Muscle of arm (tissue), 12 donors: ENCODE results near the gene ENDOV. TPM values are rescaled to one million over a fixed set of nuclear protein-coding genes. Genes with fewer than 3 reads are reported as not detected.

Experiments used
- DNase-seq: peaks from one replicate; pipeline ENCODE4 v3.0.0-alpha.2; 2013
- polyA plus RNA-seq, 12 donors: library from polyadenylated mRNA; unstranded; fragments of 120-200 nt; gene quantifications; one replicate each; pipeline ENCODE4 v1.2.1, GENCODE V29; 2013; ENCODE audit not compliant: insufficient read length in 12 of 12

The ENDOV gene
- polyA plus RNA-seq, 12 donors = 12.5 to 42.6 (median 18.2) TPM; not detected in 1

DNA sequence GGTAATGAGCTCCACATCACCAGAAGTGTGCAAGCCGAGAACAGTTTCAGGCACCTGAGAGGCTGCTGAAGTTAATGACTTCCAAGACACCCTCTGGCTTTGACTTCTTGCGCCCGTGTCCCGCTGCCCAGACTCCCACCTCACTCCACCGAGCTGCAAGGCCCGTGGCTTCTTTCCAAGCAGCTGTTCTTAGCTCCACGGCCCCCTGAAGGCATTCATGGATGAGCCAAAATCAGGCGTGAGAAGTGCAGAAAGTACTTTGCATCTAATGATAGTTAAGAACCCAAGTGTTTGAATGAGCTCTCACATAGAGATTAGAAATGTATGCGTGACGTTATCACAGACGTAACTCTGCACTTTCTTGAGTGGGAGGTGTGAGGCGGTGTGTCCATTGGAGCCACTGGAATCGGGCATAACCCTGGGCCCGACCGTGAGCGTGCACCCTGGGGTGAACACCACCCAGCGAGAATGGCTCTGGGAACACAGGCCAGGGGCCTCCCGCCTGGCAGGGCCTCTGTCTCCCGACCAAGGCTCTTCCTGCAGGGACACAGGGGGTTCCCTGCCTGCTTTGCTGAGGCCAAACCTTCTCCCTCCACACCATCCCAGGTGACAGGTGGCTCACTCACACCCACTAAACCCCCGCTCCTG is 50.5 kb downstream of the ENDOV start:
- DNase-seq = no peak

GRCh38 chr17:80466188-80466705 is 51.3 kb downstream of the ENDOV start:
- DNase-seq = no peak

- no peak for DNase-seq
Observed at GRCh38 chr17:80468242-80468641, 53.3 kb downstream of the ENDOV start.

GRCh38 chr17:80468781-80469493 is 54.0 kb downstream of the ENDOV start:
- DNase-seq = no peak

DNA sequence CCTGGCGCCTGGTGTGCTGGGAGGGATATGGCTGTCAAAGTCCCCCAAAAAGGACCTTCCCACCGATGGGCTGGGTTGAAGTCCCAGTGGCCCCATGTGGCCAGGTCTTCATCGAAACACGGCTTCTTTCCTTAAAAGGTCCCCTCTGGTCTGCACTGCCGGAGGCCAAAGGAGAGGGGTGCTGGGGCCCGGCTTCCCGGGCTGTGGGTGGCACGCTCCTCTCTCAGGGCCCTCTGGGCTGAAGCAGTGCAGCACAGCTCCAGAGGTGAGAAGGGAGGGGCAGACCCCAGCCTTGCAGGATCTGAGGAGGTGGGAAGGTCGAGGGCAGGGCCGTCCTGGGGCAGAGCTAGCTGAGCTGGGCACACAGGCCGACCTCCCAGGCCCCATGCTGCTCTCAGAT is 54.7 kb downstream of the ENDOV start:
- no peak for DNase-seq

- no peak for DNase-seq
Observed at GRCh38 chr17:80470603-80471002, 55.6 kb downstream of the ENDOV start.

DNA sequence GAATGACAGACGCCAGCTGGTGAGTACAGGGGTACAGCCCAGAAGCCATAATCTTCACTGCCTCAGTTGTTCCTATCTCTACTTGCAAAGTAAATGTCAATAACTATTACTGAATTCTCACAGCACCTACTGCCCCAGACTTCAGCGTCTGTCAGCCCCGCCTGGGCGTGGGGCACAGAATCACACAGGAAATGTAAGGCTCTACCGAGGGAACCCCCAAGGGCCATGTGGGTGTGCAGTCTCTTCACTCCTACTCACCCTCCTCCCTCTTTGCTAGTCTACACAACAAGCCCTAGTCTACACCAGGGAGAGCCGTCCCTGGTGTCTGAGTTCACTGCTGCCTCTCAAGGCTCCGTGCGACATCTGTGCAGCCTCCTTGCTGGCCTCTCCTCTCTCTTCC is 57.0 kb downstream of the ENDOV start:
- DNase-seq = no peak

DNA sequence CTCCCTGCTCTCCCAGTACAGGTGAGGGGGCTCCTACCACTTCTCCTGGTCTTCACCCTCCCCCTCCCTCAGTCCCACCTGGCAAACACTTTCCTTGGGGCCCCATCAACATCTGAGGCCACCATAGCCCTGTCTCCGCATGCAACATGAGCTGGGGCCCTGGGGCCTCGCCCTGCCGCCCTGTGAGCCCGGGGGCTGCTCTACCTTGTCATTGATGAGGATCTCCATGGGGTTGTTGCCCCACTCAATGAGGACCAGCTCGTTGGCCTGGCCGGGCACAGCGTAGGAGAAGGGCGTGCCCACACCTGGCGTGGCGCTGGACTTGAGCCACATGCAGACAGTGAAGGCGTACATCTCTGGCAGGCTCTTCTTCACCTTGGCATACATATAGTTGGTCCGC is 58.0 kb downstream of the ENDOV start:
- no peak for DNase-seq

DNA sequence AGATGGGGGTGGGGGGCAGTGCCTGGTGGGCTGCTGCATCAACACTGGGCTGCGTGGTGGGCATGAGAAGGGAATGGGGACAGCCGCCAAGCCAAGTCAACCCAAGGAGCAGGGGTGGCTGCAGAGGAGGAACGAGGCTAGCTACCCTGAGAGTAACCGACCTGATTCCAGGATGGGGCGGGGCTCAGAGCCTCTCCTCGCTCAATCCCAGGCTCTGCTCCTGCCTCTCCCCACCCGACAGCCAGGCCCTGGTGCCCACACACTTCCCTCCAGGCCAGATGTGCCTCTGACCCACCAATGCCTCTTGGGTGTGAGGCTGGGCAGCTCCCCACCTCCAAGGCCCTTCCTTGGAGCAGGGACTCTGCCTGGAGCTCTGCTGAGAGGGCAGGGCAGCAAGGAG is 58.7 kb downstream of the ENDOV start:
- DNase-seq = no peak

DNA sequence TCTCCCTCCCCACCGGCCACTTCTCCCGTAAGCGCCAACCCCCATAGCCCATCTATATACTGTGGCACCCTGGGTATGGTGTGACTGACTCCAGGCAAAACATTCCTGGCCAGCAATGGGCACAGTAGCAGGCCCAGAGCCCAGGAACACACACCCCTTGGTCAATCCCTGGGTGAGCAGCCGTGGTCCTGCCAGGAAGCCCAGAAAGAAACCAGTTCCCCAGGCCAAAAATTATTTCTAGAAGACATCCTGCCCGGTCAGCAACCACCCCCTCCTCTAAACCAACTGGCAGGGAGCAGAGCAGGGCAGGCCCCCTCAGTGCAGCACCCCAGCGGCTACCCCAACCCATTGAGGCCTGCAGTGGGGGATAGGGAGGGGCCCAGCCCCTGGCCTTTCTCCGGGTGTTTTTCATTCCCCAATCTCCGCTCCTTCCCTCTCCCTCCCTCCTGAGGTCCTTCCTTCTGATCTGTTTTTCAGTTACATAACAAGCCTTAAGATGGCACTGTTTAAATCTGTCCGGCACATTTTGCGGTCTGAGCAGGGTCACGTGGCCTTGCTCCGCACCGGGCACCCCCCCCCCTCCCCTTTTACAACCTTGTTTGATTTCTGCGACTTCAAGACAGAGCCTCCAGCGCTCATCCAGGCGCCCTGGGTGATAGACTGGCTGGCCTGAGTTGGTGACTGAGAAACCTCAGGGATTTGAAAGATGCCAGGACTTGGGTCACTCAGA is 59.4 kb downstream of the ENDOV start:
- DNase-seq = no peak

- DNase-seq = no peak
Observed at GRCh38 chr17:80474961-80475909, 60.3 kb downstream of the ENDOV start.

DNA sequence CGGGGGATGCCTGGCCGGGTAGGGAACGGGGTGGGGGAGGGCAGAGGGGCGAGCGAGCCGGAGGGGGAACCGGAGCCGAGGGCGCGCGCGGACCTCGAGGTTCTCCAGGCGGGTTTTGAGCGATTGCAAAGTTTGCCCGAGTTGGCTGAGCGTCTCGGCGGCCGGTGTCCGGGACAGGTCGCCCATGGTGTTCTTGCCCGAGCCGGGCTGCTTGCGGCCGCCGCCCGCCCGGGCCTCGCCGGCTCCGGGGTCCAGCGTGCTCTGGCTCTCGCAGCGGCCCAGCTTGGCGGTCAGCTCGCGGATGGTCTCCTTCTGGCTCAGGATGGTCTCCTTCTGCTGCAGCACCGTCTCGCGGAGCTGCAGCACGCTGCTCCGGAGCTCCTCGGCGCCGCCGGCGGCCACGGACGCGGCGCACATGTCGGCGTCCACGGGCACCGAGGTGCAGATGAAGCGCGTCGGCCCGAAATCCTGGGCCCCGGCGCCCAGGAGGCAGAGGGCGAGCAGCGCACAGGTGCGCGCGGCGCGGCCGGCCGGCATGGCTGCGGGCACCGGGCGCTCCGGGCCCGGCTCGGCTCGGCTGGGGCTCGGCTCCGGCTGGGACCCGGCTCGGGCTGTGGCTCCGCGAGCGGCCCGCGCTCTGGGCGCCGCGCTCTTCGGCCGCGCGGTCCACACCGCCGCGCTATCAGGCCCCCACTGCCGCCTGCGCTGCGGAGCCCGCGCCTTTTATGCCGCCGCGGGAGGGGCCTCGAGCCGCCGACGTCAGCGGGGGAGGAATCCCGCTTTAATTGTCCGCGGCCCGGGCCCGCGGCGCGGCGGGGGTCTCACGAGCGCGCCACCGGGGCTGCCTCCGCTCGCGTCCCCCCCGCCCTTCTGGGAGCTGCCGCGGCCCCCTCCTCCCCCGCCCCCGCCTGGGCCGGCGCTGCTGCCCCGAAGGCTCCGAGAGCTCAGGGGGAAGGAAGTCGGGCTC is 61.2 kb downstream of the ENDOV start, which contains the start of gene NPTX1:
NPTX1 (minus strand) TSS at position 698 of the 967 bp plus-strand sequence; CDS start at position 537, 161 bp downstream.
- no peak for DNase-seq

DNA sequence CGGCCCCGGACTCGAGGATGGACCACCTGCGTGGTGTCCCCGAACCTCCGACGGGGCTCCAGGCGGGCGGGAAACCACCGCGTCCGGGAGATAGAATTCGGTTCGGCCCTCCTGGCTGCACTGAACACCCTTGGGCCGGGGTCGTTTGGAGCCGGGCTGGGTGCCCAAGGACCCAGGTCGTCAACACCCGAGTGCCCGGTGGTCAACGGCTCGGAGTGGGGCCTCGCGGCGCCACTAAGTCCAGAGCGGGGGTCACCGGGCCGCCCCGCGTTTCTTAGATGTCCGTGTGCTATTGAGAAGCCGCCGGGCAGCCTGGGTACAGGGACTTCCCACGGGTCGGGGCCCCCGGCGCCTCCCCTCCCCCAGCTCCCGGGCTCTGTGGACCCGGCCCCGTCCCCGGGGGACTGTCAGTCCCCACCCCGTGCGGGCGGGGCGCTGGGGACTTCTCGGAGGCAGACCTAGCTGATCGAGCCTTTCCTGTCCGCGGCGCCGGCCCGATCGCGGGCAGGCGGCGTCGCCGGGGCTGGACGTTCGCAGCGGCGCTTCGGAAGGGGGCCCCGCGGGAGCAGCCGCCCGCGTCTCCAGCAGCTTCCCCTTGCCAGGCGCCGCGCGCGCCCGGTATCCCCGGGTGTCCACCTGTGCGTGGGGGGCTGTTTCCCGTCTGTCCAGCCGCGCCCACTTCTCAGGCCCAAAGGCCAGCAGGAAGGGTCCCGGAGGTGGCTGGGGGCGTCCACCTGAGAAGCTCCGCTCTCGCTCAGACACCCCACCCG is 62.1 kb downstream of the ENDOV start:
- no peak for DNase-seq

DNA sequence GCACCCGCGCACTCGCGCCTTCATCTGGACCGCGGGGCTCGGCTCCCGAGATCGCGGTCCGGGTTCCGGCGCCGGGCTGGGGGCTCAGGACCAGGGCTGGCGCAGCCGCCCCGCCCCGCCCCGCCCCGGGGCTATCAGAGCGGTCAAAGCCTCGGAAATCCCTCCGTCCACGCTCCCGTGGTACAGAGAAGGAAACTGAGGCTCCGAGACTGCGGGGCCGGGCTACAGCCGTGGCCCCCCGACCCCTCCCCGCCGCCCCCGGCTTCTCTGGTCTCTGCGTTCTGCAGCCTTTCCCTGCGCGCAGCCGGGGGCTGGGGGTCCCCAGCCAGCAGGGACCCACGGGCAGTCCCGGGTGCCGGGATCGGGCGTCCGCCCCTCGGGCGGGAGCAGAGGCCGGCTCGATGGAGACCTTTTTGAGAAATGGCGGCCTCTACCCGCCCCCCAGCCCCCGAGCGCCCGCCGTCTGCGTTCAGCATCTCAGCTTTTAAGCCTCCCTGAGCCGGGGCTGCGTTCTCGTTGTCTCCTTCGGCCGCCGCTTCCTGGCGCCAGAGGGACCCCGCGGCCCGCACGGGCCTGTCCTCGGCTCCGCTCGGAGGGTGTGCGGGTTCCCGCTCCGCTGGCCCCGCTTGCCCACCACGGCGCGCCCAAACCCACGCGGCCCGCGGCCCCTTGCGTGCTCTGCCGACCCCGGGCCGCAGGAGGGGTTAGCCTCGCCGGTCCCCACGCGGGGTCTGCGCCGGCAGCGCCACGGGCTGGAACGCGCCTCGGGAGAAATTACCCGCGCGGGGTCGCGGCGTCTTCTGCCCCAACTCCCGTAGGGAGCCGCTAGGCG is 62.9 kb downstream of the ENDOV start:
- no peak for DNase-seq

DNA sequence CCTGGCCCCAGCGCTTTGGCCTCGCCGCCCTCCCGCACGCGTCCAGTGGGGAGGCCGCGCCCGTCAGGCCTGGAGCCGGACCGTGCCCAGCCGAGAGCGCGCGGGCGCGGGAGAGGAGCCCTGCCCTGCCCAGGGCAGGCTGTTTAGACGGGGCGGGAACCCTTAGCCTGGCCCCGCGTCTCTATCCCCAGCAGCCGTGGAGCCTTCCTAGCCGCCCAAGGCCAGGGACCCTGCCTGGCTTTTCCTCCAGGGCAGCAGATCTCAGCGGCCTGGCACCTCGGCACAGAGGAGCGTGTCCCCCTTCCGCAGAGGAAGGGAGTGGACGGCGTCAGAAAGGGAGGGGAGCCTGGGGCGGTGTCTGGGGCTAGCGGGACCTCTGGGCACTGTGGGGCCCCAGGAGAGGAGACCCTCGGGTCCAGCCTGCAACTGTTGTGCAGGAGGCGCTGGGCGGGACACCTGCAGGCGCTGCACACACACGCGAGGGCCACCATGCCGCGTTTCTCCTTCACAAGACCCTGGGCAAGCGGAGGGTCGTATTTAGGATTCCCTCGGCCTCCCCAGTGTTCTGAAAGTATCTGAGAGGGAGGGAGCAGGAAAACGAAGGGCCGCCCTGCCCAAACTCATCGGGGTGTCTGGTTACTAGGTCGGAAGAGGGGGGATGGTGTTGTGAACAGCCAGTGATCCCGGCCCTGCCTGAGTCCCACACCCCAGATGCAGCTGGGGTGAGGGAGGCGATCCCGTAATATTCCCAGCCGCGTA is 63.7 kb downstream of the ENDOV start:
- DNase-seq = no peak

GRCh38 chr17:80479246-80479566 is 64.2 kb downstream of the ENDOV start:
- DNase-seq = no peak

DNA sequence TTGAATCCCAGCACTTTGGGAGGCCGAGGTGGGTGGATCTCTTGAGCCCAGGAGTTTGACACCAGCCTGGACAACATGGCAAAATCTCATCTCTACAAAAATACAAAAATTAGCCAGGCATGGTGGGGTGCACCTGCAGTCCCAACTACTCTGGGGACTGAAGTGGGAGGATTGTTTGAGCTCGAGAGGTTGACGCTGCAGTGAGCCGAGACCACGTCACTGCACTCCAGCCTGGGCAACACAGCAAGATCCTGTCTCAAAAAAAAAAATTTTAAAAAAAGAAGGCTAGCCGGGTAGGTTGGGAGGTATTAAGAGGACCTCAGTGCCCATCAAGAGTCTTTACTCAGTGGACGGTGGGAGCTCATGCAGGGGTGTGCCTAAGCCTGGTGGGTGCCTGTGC is 65.3 kb downstream of the ENDOV start:
- no peak for DNase-seq
